Mesenchymal stem cell (in vitro differentiated cells and primary cell): ENCODE results near the gene CD44.

Experiments
- DNase-seq: peaks from one replicate; pipeline ENCODE4 v3.0.0-alpha.2; 2013
- H2AFZ ChIP-seq: one replicate; pipeline ENCODE4 v1.6.1; 2013; ENCODE audit warnings: low read depth, mild to moderate bottlenecking, control low read depth, inconsistent platforms, low read length, moderate library complexity
- H2AK5ac ChIP-seq: 2 replicates; pipeline ENCODE4 v1.6.1; 2013; ENCODE audit warnings: low read length, moderate library complexity, mild to moderate bottlenecking, inconsistent platforms; ENCODE audit not compliant: severe bottlenecking
- H2BK120ac ChIP-seq: one replicate; pipeline ENCODE4 v1.6.1; 2013; ENCODE audit warnings: low read depth, mild to moderate bottlenecking, inconsistent platforms, low read length, moderate library complexity
- H2BK12ac ChIP-seq, 2 experiments: one replicate each; pipeline ENCODE4 v1.6.1; 2013; ENCODE audit warnings: inconsistent platforms in 2 of 2, low read length in 2 of 2, mild to moderate bottlenecking in 2 of 2, moderate library complexity in 2 of 2, control low read depth in 1 of 2
- H2BK15ac ChIP-seq: one replicate; pipeline ENCODE4 v1.6.1; 2013; ENCODE audit warnings: mild to moderate bottlenecking, low read depth, inconsistent platforms; ENCODE audit not compliant: poor library complexity, severe bottlenecking
- H2BK5ac ChIP-seq: 2 replicates; pipeline ENCODE4 v1.6.1; 2013; ENCODE audit warnings: low read depth, mild to moderate bottlenecking, low read length, control low read depth, inconsistent platforms; ENCODE audit not compliant: poor library complexity, severe bottlenecking
- H3K14ac ChIP-seq, 2 experiments: one replicate each; pipeline ENCODE4 v1.6.1; 2013; ENCODE audit warnings: inconsistent platforms in 2 of 2, low read length in 2 of 2, control low read depth in 1 of 2, mild to moderate bottlenecking in 1 of 2, moderate library complexity in 1 of 2
- H3K18ac ChIP-seq, 2 experiments: one replicate each; pipeline ENCODE4 v1.6.1; 2013; ENCODE audit warnings: inconsistent platforms in 2 of 2, low read length in 2 of 2, control low read depth in 1 of 2, low read depth in 1 of 2, mild to moderate bottlenecking in 1 of 2
- H3K23ac ChIP-seq, 2 experiments: one replicate each; pipeline ENCODE4 v1.6.1; 2013; ENCODE audit warnings: inconsistent platforms in 2 of 2, low read length in 2 of 2, mild to moderate bottlenecking in 2 of 2, moderate library complexity in 2 of 2, control low read depth in 1 of 2
- H3K27ac ChIP-seq: 2 replicates; pipeline ENCODE4 v1.5.1; 2013; ENCODE audit warnings: mild to moderate bottlenecking, moderate library complexity, low read length, control low read depth, inconsistent platforms; ENCODE audit not compliant: poor library complexity, severe bottlenecking
- H3K27me3 ChIP-seq, 2 experiments: 2 replicates each; pipeline versions ENCODE4 v1.6.1 to v1.7.0; 2013; ENCODE audit warnings: low read length in 2 of 2, mild to moderate bottlenecking in 2 of 2, moderate library complexity in 2 of 2, control low read depth in 1 of 2, inconsistent platforms in 1 of 2; ENCODE audit not compliant: control insufficient read depth in 1 of 2, insufficient read depth in 1 of 2
- H3K36me3 ChIP-seq, 2 experiments: 2 replicates each; pipeline versions ENCODE4 v1.6.1 to v1.7.0; 2013; ENCODE audit warnings: low read length in 2 of 2, control low read depth in 1 of 2, inconsistent platforms in 1 of 2, low read depth in 1 of 2, mild to moderate bottlenecking in 1 of 2; ENCODE audit not compliant: insufficient read depth in 2 of 2, control insufficient read depth in 1 of 2
- H3K4ac ChIP-seq, 2 experiments: one replicate each; pipeline ENCODE4 v1.6.1; 2013; ENCODE audit warnings: inconsistent platforms in 2 of 2, low read length in 2 of 2, mild to moderate bottlenecking in 2 of 2, moderate library complexity in 2 of 2, control low read depth in 1 of 2, low read depth in 1 of 2
- H3K4me1 ChIP-seq: 2 replicates; pipeline ENCODE4 v1.6.1; 2013; ENCODE audit warnings: low read depth, low read length, control low read depth; ENCODE audit not compliant: control insufficient read depth, insufficient read depth
- H3K4me2 ChIP-seq: 2 replicates; pipeline ENCODE4 v1.6.1; 2013; ENCODE audit warnings: low read length, mild to moderate bottlenecking, inconsistent platforms; ENCODE audit not compliant: poor library complexity, severe bottlenecking
- H3K4me3 ChIP-seq, 2 experiments: 2 replicates each; pipeline versions ENCODE4 v1.5.1 to v1.7.0; 2013; ENCODE audit warnings: low read length in 2 of 2, mild to moderate bottlenecking in 2 of 2, control low read depth in 1 of 2, low read depth in 1 of 2; ENCODE audit not compliant: insufficient read depth in 1 of 2
- H3K79me1 ChIP-seq: replicated peaks from 2 replicates; pipeline ENCODE4 v1.6.1; 2013; ENCODE audit warnings: mild to moderate bottlenecking, control low read depth, low read length, inconsistent platforms; ENCODE audit not compliant: poor library complexity, severe bottlenecking
- H3K9ac ChIP-seq: 2 replicates; pipeline ENCODE4 v1.7.0; 2013; ENCODE audit warnings: mild to moderate bottlenecking, low read length, moderate library complexity
- H3K9me3 ChIP-seq: 2 replicates; pipeline ENCODE4 v1.7.0; 2013; ENCODE audit warnings: mild to moderate bottlenecking, low read length; ENCODE audit not compliant: control insufficient read depth
- H4K8ac ChIP-seq: one replicate; pipeline ENCODE4 v1.6.1; 2013; ENCODE audit warnings: inconsistent platforms, mild to moderate bottlenecking, low read length, moderate library complexity
- H4K91ac ChIP-seq: one replicate; pipeline ENCODE4 v1.6.1; 2013; ENCODE audit warnings: mild to moderate bottlenecking, low read length, inconsistent platforms
- WGBS: methylation state at CpG from one replicate; pipeline ENCODE4 v1.1.7; 2013; ENCODE audit warnings: mixed read lengths; 5-methylcytosine and 5-hydroxymethylcytosine counted together

CD44 gene

GRCh38 chr11:35271031-35271430 is 132.1 kb downstream of the CD44 start:
- H2AFZ ChIP-seq, result no peak overlapping the region
- H3K4me3 ChIP-seq, result no peak overlapping the region
- 94% methylated on average over 3 of the region's 3 CpGs for WGBS
- H3K4ac ChIP-seq, result no peak overlapping the region
- peaks cover 0 to 48% of the 10 kb centered on the region in 2 experiments for H3K36me3 ChIP-seq
- H3K14ac ChIP-seq, result no peak overlapping the region
- no peak overlapping the region for H3K18ac ChIP-seq
- H4K91ac ChIP-seq, result no peak overlapping the region
- H4K8ac ChIP-seq, result no peak overlapping the region
- no peak overlapping the region for H2BK15ac ChIP-seq
- no peak overlapping the region for H2BK5ac ChIP-seq
- no peak overlapping the region for H3K27ac ChIP-seq
- no peaks in the 10 kb centered on the region for H3K27me3 ChIP-seq
- H2BK12ac ChIP-seq, result no peak overlapping the region
- H3K9ac ChIP-seq, result no peak overlapping the region
- no peak overlapping the region for H2AK5ac ChIP-seq
- H2BK120ac ChIP-seq, result no peak overlapping the region
- H3K23ac ChIP-seq, result no peak overlapping the region
- DNase-seq, result no peak
- no peaks in the 10 kb centered on the region for H3K79me1 ChIP-seq
- no peaks in the 10 kb centered on the region for H3K9me3 ChIP-seq
- no peak overlapping the region for H3K4me2 ChIP-seq
- no peaks in the 10 kb centered on the region for H3K4me1 ChIP-seq

GRCh38 chr11:35272391-35272902 is 133.5 kb downstream of the CD44 start:
- Histone ChIP-seq H4K8ac (no peak overlapping the region), H3K14ac (no peak overlapping the region), H3K4me3 (no peak overlapping the region), H3K27me3 (no peaks in the 10 kb centered on the region), H3K4me1 (no peaks in the 10 kb centered on the region), H3K9ac (no peak overlapping the region), H2AK5ac (no peak overlapping the region), H3K4me2 (no peak overlapping the region), H4K91ac (no peak overlapping the region), H3K27ac (no peak overlapping the region), H3K23ac (no peak overlapping the region), H3K36me3 (peaks cover 0 to 53% of the 10 kb centered on the region in 2 experiments), H2BK15ac (no peak overlapping the region), H2AFZ (no peak overlapping the region), H3K79me1 (no peaks in the 10 kb centered on the region), H2BK5ac (no peak overlapping the region), H3K9me3 (no peaks in the 10 kb centered on the region), H3K4ac (no peak overlapping the region), H2BK120ac (no peak overlapping the region), H3K18ac (no peak overlapping the region), H2BK12ac (no peak overlapping the region)
- peak; percentile 23 for DNase-seq
- WGBS, result 92% methylated on average over 5 of the region's 5 CpGs

GRCh38 chr11:35274909-35275785 is 136.2 kb downstream of the CD44 start:
- no peak overlapping the region for H4K91ac ChIP-seq
- H4K8ac ChIP-seq, result no peak overlapping the region
- no peaks in the 10 kb centered on the region for H3K4me1 ChIP-seq
- H2BK12ac ChIP-seq, result no peak overlapping the region
- 64% methylated on average over 5 of the region's 6 CpGs for WGBS
- H3K4ac ChIP-seq, result no peak overlapping the region
- DNase-seq, result no peak
- H2AK5ac ChIP-seq, result no peak overlapping the region
- no peak overlapping the region for H3K18ac ChIP-seq
- H3K36me3 ChIP-seq, result peaks cover 0 to 68% of the 10 kb centered on the region in 2 experiments
- no peak overlapping the region for H2BK5ac ChIP-seq
- no peak overlapping the region for H3K23ac ChIP-seq
- H2BK15ac ChIP-seq, result no peak overlapping the region
- no peaks in the 10 kb centered on the region for H3K27me3 ChIP-seq
- H3K9ac ChIP-seq, result peak overlapping the region; percentile 38
- H3K27ac ChIP-seq, result no peak overlapping the region
- no peak overlapping the region for H2BK120ac ChIP-seq
- no peaks in the 10 kb centered on the region for H3K79me1 ChIP-seq
- no peaks in the 10 kb centered on the region for H3K9me3 ChIP-seq
- H2AFZ ChIP-seq, result no peak overlapping the region
- no peak overlapping the region for H3K4me3 ChIP-seq
- no peak overlapping the region for H3K14ac ChIP-seq
- H3K4me2 ChIP-seq, result no peak overlapping the region

- no peak overlapping the region for H2BK15ac ChIP-seq
- H3K14ac ChIP-seq, result no peak overlapping the region
- WGBS, result 68% methylated on average over 1 of the region's 1 CpG
These were observed 136.8 kb downstream of the CD44 start for GRCh38 chr11:35275786-35276170.

More at GRCh38 chr11:35275786-35276170, 136.8 kb downstream of the CD44 start:
- Histone ChIP-seq H3K27me3 (no peaks in the 10 kb centered on the region), H4K8ac (no peak overlapping the region), H2AFZ (no peak overlapping the region), H2BK5ac (no peak overlapping the region), H3K18ac (no peak overlapping the region), H3K9me3 (no peaks in the 10 kb centered on the region), H3K4me3 (no peak overlapping the region), H3K27ac (no peak overlapping the region), H2BK120ac (no peak overlapping the region), H3K9ac (peak overlapping the region; percentile 38), H3K4ac (no peak overlapping the region), H3K36me3 (peaks cover 0 to 70% of the 10 kb centered on the region in 2 experiments), H3K79me1 (no peaks in the 10 kb centered on the region), H4K91ac (no peak overlapping the region), H3K23ac (no peak overlapping the region), H2BK12ac (no peak overlapping the region), H2AK5ac (no peak overlapping the region), H3K4me1 (no peaks in the 10 kb centered on the region), H3K4me2 (no peak overlapping the region)
- no peak for DNase-seq
